Epithelial cell of esophagus (primary cell): ENCODE data around the gene TRPM8.

Source experiments
- DNase-seq: peaks from one replicate; pipeline ENCODE4 v3.0.0; 2010; ENCODE audit warnings: low read depth
- H3K4me3 ChIP-seq: 2 replicates; pipeline ENCODE4 v1.5.1; 2011; ENCODE audit warnings: mild to moderate bottlenecking, low read length, control low read depth
- TF ChIP-seq, protein P1 (sequence below): IDR thresholded peaks from 2 replicates; pipeline ENCODE4 v1.5.1; 2011; ENCODE audit warnings: low read depth, mild to moderate bottlenecking, low read length, control low read depth, inconsistent platforms; ENCODE audit not compliant: insufficient read depth; ENCODE audit errors: missing control alignments

The TRPM8 gene

GRCh38 chr2:234047361-234047760, 130.2 kb downstream of the TRPM8 start:
- DNase-seq, result no peak
- H3K4me3 ChIP-seq, result no peak overlapping the region
- TF ChIP-seq, protein P1, sequence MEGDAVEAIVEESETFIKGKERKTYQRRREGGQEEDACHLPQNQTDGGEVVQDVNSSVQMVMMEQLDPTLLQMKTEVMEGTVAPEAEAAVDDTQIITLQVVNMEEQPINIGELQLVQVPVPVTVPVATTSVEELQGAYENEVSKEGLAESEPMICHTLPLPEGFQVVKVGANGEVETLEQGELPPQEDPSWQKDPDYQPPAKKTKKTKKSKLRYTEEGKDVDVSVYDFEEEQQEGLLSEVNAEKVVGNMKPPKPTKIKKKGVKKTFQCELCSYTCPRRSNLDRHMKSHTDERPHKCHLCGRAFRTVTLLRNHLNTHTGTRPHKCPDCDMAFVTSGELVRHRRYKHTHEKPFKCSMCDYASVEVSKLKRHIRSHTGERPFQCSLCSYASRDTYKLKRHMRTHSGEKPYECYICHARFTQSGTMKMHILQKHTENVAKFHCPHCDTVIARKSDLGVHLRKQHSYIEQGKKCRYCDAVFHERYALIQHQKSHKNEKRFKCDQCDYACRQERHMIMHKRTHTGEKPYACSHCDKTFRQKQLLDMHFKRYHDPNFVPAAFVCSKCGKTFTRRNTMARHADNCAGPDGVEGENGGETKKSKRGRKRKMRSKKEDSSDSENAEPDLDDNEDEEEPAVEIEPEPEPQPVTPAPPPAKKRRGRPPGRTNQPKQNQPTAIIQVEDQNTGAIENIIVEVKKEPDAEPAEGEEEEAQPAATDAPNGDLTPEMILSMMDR, result no peak

DNA sequence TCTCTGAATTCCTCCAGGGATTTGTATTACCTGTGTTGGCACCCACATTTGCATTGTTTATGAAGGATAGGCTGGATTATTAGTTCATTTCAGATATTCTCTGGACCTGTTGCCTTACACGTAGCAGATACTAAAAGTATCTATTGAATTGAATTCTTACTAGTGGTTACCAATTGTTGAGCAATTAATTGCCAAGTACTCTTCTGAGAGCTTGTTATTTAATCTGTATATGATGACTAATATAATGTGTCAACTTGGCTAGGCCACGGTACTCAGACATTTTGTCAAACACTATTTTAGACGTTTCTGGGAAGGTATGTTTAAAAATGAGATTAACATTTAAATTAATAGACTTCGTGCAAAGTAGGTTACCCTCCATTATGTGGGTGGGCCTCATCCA, 130.9 kb downstream of the TRPM8 start:
- TF ChIP-seq, protein P1, result no peak
- no peak overlapping the region for H3K4me3 ChIP-seq
- DNase-seq, result peak; percentile 42

DNA sequence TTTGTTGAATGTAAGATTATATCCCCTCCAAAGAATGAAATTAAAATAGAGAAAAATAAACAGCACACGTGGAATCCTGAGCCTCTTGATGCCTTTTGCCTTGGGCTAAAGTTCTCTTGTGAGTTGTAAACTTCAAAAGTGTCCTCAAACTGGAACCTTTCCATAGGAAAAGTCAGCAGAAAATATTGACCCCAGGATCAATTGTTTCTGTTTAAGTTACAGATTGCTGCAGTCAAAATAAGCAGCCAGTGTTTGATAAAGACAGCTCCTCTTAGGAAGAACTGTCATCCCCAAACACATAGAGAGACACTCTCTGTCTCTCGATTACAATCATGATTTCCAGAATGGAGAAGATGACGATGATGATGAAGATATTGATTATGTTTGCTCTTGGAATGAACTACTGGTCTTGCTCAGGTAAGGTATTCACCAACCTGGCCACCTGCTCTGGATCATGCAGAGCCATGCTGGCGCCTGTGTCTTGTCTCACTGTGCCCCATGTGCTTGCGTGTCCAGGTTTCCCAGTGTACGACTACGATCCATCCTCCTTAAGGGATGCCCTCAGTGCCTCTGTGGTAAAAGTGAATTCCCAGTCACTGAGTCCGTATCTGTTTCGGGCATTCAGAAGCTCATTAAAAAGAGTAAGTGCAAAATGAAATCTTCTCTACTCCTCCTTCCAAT, 133.4 kb downstream of the TRPM8 start, which contains the start of gene SPP2:
SPP2 (plus strand) TSS at position 248 of the 681 bp plus-strand sequence; CDS start at position 333, 85 bp downstream.
- no peak within 1 kb of the TSS for H3K4me3 ChIP-seq
- DNase-seq, result no peak
- TF ChIP-seq, protein P1, result no peak

- TF ChIP-seq, protein P1, result no peak
- DNase-seq, result peak; percentile 59
- no peak overlapping the region for H3K4me3 ChIP-seq
Measured at GRCh38 chr2:234051374-234052070, 134.3 kb downstream of the TRPM8 start.

DNA sequence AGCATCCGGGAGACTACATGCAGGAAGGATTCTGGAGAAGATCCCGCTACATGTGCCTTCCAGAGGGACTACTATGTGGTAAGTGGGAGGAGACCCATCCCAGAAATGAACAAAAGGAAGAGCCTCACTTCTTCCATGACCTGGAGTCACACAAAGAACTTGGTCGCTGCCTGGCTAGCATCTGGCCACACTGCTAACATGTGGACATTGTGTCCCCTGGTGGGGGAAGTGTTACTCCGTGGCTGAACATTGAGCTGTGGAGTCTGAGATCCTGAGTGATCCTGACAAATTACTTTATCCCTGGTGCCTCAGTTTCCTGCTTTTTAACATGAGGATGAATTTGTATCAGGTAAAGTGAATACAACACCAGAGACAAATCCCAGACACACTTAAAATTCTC, 141.7 kb downstream of the TRPM8 start:
- no peak overlapping the region for H3K4me3 ChIP-seq
- TF ChIP-seq, protein P1, result no peak
- DNase-seq, result no peak

DNA sequence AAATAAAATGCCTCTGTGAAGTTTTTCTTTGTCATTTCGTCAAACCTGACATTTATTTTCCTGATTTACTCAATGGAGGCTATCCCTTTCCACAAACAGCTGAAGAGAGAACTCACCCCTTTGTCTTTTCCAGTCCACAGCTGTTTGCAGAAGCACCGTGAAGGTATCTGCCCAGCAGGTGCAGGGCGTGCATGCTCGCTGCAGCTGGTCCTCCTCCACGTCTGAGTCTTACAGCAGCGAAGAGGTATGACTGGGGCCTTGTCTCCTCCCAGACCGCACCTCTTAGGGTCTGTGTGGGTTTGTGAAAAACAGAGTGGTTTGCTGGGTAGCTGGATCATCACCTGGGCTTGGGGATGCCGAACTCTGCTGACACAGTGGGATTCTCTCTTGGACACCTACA, 143.1 kb downstream of the TRPM8 start:
- H3K4me3 ChIP-seq, result no peak overlapping the region
- TF ChIP-seq, protein P1, result no peak
- no peak for DNase-seq
